ENCODE results near the gene MROH2A.

The MROH2A gene

DNA sequence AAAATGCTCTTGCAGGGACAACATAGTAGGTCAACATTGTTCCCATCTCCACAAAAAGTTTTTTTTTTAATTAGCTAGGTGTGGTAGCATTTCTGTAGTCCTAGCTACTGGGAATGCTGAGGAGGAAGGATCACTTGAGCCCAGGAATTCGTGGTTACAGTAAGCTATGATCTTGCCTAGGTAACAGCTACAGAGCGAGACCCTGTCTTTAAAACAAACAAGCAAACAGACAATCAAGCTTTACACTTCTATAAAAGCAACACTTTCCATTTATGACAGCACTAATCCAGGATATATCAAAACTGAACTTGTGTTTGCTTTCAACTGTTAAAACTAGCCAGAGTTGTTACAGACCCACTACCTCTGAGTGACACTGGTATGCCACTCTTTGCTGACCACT is 37.3 kb upstream of the MROH2A start:
- no peak for ATAC-seq
- TF ChIP-seq, protein P1, sequence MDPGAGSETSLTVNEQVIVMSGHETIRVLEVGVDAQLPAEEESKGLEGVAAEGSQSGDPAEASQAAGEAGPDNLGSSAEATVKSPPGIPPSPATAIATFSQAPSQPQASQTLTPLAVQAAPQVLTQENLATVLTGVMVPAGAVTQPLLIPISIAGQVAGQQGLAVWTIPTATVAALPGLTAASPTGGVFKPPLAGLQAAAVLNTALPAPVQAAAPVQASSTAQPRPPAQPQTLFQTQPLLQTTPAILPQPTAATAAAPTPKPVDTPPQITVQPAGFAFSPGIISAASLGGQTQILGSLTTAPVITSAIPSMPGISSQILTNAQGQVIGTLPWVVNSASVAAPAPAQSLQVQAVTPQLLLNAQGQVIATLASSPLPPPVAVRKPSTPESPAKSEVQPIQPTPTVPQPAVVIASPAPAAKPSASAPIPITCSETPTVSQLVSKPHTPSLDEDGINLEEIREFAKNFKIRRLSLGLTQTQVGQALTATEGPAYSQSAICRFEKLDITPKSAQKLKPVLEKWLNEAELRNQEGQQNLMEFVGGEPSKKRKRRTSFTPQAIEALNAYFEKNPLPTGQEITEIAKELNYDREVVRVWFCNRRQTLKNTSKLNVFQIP (CRISPR knock-in tag; IDR thresholded peaks at IDR 0.05; ENCODE audit: borderline replicate concordance, low read depth): no peak
- TF ChIP-seq CSDC2 (CRISPR knock-in tag; IDR thresholded peaks at IDR 0.05) (no peak), ISL1 (CRISPR knock-in tag; IDR thresholded peaks at IDR 0.05) (no peak), ZFP30 (CRISPR knock-in tag; IDR thresholded peaks at IDR 0.05) (no peak), ZFP3 (CRISPR knock-in tag; IDR thresholded peaks at IDR 0.05) (no peak), TCF4 (CRISPR knock-in tag; IDR thresholded peaks at IDR 0.05; ENCODE audit: borderline replicate concordance) (no peak), SNAI2 (CRISPR knock-in tag; IDR thresholded peaks at IDR 0.05) (no peak), ZC3H10 (CRISPR knock-in tag; IDR thresholded peaks at IDR 0.05) (no peak), PPARA (CRISPR knock-in tag; IDR thresholded peaks at IDR 0.05; ENCODE audit: borderline replicate concordance) (no peak), ZNF70 (CRISPR knock-in tag; IDR thresholded peaks at IDR 0.05) (no peak), BACH2 (CRISPR knock-in tag; IDR thresholded peaks at IDR 0.05; ENCODE audit: borderline replicate concordance) (no peak)
- TF ChIP-seq, protein P2, sequence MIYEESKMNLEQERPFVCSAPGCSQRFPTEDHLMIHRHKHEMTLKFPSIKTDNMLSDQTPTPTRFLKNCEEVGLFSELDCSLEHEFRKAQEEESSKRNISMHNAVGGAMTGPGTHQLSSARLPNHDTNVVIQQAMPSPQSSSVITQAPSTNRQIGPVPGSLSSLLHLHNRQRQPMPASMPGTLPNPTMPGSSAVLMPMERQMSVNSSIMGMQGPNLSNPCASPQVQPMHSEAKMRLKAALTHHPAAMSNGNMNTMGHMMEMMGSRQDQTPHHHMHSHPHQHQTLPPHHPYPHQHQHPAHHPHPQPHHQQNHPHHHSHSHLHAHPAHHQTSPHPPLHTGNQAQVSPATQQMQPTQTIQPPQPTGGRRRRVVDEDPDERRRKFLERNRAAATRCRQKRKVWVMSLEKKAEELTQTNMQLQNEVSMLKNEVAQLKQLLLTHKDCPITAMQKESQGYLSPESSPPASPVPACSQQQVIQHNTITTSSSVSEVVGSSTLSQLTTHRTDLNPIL (CRISPR knock-in tag; IDR thresholded peaks at IDR 0.05; ENCODE audit: low read depth): no peak
- TF ChIP-seq, protein P3, sequence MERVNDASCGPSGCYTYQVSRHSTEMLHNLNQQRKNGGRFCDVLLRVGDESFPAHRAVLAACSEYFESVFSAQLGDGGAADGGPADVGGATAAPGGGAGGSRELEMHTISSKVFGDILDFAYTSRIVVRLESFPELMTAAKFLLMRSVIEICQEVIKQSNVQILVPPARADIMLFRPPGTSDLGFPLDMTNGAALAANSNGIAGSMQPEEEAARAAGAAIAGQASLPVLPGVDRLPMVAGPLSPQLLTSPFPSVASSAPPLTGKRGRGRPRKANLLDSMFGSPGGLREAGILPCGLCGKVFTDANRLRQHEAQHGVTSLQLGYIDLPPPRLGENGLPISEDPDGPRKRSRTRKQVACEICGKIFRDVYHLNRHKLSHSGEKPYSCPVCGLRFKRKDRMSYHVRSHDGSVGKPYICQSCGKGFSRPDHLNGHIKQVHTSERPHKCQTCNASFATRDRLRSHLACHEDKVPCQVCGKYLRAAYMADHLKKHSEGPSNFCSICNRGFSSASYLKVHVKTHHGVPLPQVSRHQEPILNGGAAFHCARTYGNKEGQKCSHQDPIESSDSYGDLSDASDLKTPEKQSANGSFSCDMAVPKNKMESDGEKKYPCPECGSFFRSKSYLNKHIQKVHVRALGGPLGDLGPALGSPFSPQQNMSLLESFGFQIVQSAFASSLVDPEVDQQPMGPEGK (CRISPR knock-in tag; IDR thresholded peaks at IDR 0.05; ENCODE audit: borderline replicate concordance): no peak
- TF ChIP-seq, protein P4, sequence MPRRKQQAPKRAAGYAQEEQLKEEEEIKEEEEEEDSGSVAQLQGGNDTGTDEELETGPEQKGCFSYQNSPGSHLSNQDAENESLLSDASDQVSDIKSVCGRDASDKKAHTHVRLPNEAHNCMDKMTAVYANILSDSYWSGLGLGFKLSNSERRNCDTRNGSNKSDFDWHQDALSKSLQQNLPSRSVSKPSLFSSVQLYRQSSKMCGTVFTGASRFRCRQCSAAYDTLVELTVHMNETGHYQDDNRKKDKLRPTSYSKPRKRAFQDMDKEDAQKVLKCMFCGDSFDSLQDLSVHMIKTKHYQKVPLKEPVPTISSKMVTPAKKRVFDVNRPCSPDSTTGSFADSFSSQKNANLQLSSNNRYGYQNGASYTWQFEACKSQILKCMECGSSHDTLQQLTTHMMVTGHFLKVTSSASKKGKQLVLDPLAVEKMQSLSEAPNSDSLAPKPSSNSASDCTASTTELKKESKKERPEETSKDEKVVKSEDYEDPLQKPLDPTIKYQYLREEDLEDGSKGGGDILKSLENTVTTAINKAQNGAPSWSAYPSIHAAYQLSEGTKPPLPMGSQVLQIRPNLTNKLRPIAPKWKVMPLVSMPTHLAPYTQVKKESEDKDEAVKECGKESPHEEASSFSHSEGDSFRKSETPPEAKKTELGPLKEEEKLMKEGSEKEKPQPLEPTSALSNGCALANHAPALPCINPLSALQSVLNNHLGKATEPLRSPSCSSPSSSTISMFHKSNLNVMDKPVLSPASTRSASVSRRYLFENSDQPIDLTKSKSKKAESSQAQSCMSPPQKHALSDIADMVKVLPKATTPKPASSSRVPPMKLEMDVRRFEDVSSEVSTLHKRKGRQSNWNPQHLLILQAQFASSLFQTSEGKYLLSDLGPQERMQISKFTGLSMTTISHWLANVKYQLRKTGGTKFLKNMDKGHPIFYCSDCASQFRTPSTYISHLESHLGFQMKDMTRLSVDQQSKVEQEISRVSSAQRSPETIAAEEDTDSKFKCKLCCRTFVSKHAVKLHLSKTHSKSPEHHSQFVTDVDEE (CRISPR knock-in tag; IDR thresholded peaks at IDR 0.05): no peak
- TF ChIP-seq, protein P5, sequence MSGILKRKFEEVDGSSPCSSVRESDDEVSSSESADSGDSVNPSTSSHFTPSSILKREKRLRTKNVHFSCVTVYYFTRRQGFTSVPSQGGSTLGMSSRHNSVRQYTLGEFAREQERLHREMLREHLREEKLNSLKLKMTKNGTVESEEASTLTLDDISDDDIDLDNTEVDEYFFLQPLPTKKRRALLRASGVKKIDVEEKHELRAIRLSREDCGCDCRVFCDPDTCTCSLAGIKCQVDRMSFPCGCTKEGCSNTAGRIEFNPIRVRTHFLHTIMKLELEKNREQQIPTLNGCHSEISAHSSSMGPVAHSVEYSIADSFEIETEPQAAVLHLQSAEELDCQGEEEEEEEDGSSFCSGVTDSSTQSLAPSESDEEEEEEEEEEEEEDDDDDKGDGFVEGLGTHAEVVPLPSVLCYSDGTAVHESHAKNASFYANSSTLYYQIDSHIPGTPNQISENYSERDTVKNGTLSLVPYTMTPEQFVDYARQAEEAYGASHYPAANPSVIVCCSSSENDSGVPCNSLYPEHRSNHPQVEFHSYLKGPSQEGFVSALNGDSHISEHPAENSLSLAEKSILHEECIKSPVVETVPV (CRISPR knock-in tag; IDR thresholded peaks at IDR 0.05): no peak

DNA sequence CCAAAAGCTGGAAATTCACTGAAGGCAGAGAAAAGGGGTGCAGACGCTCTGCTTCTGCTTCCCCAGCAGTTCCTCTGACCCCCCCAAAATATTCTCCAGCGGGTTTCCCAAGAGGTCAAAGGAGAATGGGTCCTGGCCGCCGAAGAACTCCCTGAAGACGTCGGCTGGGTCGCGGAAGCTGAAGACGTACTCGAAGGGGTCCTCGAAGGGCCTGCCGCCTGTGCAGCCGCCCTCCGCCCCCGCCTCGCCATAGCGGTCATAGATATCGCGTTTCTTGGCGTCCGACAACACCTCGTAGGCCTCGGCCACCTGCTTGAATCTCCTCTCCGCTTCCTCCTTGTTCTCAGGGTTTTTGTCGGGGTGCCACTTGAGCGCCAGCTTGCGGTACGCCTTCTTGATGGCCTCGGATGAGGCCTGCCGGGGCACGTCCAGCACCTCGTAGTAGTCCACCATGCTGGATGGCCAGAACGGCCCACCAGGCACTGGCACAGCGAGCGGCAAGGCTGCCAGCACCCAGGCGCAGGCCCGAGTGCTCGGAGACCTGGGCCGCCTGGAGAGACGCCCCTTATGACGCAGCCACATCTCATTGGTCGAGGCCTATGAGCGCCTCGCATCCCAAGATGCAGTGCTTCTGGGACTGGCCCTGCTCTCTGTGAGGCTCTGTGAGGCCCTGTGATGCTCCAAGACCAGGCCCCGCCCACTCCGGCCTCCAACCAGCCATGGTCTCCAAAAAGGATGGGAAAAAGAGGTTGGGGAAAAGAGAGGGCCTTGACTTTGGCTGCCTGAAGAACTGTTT is 34.5 kb upstream of the MROH2A start:
- ATAC-seq: no peak
- TF ChIP-seq ARNTL (CRISPR knock-in tag; IDR thresholded peaks at IDR 0.05; ENCODE audit: borderline replicate concordance, low read depth) (no peak), TCF4 (CRISPR knock-in tag; IDR thresholded peaks at IDR 0.05; ENCODE audit: borderline replicate concordance) (no peak), ZNF70 (CRISPR knock-in tag; IDR thresholded peaks at IDR 0.05) (no peak), SNAI2 (CRISPR knock-in tag; IDR thresholded peaks at IDR 0.05) (no peak), ZC3H10 (CRISPR knock-in tag; IDR thresholded peaks at IDR 0.05) (no peak), ESRRG (CRISPR knock-in tag; IDR thresholded peaks at IDR 0.05) (no peak), OSR1 (CRISPR knock-in tag; IDR thresholded peaks at IDR 0.05) (no peak), GLIS3 (CRISPR knock-in tag; IDR thresholded peaks at IDR 0.05) (no peak), ZNF8 (CRISPR knock-in tag; IDR thresholded peaks at IDR 0.05) (no peak), CSDC2 (CRISPR knock-in tag; IDR thresholded peaks at IDR 0.05) (no peak)
- TF ChIP-seq, protein P4 (CRISPR knock-in tag; IDR thresholded peaks at IDR 0.05): no peak
- TF ChIP-seq, protein P1 (CRISPR knock-in tag; IDR thresholded peaks at IDR 0.05; ENCODE audit: borderline replicate concordance, low read depth): no peak
- TF ChIP-seq, protein P3 (CRISPR knock-in tag; IDR thresholded peaks at IDR 0.05; ENCODE audit: borderline replicate concordance): no peak
- TF ChIP-seq, protein P5 (CRISPR knock-in tag; IDR thresholded peaks at IDR 0.05): no peak

All from SK-N-SH treated with all-trans-retinoic acid at 6 μM for 48 hours (cell line).